SKM-1 (cell line): ENCODE results near the gene IQCM.

Experiments used
- DNase-seq: peaks from one replicate; lab custom pipeline; 2025; ENCODE audit not compliant: unreplicated experiment; lab: John Stamatoyannopoulos, UW

The IQCM gene

DNA sequence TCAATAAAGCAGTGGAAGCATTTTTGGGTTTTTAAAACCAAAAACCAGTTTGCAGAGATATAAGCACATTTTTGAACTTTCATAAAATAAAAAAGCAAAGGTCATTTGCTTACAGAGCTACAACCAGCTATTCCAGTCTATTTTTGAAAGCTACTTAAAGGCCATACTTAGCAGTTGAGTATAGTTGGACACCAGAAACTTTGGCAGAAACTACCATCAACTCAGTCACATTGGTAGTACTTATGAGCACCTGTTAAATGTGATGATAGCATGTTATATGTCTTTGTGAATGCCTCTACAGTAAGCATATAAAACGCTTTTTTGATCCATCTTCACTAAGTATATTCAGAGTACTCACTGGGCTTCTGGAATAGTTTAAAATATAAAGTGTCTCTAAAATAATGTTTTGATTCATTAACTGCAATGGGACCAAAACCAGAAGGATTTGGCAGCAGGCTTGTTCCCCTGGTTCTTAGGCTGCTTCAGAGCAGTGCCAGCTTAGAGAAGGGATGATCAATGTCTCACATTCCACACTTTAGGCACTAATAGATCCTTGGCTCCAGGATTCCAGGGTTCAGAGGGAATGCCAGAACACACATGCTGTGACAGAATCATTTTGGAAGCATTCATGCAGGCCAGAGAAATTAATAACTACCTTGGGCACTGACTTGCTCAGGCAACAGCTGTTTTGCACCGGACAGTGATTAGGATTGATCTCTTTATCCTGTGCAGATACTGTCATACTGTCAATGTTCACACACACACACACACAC, 103.9 kb downstream of the IQCM start:
- DNase-seq, result no peak

DNA sequence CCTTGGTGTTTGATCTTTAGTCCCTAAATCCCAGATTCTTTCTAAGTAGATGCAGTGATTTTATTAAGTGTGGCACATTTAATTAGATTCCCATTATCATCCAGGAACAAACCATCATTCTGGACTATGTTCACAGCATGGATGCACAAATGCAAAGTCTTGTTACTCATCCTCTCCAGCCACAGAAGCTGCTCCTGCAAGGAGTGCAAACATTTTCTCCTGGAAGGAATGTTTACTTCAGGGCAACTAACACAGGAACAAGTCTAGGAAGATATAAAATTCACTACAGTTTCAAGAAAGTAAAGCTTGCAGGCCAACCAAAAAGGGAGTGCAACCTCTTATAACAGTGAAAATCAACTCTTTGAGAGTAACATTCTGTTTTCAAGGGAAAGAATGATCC, 106.0 kb downstream of the IQCM start:
- no peak for DNase-seq

DNA sequence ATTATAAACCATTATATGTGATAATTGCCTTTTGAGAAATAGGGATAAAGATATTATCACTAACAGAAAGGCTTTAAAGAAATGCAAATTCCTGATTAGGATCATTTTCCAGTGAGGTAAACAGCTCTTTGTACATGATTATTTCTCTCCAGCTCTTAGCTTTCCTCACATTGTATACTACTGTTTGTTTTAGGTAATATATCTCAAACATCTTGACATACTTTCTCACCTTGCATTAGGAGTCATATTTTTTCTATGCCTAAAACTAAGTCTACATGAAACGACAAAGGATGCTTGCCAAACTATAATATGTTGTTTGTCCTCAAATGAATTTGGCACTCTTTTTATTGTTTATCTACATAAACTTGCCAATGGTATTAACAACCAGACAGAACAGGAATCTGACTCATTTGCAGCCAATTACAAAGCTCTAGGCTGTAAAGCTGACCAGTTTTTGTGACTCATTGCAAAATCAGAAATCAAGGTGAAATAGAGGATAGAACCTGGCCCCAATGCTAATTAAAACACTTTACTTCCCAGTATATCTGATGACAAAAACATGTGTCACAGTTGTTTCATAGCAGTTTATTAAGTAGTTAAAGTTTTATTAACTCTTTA, 107.0 kb downstream of the IQCM start:
- DNase-seq, result no peak

DNA sequence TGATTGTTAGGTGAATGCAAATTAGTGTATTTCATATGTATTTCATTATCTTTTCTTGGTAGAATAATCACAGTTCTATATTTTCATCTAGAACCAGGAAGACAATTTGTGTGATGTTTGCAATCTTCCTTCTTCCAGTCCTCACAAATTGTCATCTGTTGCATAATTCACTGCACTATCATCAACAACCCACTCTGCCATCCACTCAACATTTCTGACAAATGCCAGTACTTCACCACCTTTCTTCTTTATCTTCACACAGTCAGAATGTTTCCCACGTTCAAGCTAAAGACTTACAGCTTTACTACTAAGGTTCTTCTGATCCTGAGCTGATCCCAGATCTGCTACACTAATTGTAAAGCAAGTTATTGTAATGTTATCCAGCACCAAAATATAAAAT, 107.8 kb downstream of the IQCM start:
- no peak for DNase-seq

DNA sequence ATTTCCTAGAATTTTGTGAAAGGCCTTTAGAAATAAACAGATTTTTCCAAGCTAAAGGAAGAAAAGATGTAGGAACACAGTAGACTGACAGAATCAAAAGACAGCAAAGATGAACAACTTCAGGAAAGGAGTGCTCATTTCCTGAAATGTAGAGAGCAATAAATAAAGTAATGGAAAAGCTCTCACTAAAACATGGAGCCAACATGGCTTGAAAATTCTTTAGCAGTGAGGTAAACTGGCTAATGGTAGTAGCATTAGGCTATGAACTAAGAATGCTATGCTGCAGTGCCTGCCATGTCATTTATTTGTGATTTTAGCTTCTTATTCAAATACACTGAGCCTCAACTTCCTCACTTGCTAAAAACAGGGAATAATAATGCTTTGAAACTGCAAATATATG, 108.7 kb downstream of the IQCM start:
- DNase-seq, result no peak

DNA sequence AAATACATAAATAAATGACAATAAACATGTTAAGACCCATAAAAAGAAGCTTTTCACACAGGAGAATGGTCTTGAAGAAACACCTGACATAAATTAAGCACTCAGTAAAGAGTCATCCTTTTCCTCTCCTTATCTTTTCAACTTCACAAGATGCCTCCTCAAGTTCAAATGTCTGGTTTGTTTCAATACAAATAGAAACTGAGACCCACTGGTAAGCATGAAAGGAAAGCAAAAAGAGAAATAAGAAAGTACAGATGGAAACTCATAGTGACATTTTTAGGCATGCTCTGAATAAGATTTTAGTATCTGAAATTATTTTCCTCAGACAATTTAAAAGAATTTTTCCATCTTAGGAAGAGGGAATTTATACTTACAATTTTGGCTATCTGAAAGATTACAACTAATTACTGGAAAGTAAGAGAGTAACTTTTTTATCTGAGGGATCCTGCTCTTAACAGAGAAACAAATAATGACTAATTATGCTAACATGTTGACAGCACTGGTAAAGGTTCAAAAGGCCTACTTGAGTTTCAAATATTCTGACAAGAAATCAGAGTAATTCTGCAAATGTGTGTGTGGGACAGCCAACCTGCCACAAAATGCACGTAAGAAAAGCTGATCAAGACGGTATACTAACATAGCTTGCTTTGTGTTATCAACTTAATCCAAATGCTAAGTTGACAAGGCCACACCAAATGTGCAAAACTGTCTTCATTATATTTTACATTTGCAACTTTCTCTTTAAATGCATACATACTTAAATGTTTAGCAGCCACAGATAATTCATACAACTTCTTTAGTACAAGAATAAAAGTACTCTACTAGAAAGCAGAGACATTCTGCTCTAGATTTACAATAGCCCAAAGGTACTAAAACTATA, 113.0 kb downstream of the IQCM start:
- no peak for DNase-seq

DNA sequence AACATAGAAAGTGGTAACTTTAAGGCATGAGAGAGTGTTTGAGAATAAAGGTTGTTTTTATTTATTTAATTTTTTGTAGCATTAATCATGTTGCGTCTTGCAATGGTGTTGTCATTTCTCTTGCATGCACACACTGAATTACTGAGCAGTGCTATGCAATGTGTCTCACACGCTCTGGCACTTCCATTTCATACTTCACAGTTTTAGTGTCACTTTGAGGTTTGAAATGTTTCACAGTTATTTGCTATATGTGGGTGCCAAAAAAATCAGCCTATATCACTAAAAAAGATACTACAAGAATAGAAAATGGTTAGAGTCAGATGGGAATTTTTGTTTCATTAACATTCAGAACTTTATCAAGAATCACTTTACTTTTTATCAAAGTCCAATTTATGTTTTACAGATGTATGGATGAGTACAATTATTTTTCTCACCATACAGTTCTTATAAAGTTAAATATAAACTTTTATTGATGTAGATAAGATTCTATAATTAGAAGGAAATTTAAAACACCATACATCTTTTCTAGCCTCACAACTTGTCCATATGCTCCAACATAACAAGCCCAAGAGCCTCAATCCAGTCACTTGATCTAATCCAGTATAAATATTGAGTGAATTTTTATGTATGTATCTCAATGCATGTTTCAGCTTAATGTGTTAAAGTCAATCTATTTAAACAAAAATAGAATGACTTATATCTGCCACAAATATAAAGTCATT, 114.0 kb downstream of the IQCM start:
- DNase-seq, result no peak

DNA sequence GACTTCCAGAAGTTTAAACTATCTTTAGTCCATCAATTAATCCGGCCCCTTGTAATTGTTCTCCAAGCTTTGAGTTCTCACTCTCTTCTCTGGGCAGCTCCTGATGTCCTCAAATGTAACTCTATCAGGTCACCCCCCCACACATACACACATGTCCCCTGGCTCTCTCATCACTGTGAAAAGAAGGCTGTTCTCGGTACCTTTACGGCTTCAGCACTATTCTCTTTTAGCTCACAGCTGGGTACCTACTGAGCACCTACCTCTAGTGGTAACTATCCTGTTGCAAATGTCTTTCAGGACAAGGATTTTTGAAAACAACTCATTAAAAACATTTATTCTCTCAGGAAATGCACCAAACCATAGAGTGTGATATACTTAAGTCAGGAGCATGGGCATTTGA, 115.4 kb downstream of the IQCM start:
- no peak for DNase-seq

DNA sequence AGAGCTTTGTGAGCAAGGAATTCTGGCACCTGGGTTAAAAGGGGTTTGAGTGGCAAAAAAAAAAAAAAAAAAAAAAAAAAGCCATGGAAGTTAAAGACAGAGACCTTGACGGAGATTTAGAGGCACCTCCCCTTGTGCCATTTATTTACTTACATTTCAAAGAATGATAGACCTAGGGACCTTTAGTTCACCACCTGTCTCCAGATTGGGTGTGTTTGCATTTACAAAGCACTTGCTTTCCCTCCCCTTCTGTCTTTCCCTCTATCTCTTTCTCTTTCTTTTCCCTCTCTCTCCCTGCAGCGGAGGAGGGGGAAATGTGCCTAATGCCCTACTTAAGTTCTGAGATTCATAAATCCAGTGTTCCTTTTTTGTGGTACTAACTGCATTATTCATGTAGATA, 116.0 kb downstream of the IQCM start:
- DNase-seq, result no peak

DNA sequence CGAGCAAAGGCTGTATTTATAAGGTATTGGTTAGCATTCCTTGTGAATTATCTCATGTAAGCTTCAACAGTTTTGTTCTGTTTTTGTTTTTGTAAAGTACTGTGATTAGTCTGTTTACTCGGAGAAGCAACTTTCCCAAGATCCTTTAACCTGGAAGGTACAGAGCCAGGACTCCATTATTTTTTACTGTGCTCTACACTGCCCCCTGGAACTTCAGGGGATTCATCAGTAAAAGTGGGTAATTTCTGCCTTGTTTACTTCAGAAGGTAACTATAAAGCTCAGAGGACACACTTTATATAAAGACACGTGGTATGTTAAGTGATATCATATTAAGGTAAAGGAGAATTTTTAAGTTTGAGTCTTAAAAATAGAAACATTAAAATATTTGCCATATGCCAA, 124.9 kb downstream of the IQCM start:
- no peak for DNase-seq

DNA sequence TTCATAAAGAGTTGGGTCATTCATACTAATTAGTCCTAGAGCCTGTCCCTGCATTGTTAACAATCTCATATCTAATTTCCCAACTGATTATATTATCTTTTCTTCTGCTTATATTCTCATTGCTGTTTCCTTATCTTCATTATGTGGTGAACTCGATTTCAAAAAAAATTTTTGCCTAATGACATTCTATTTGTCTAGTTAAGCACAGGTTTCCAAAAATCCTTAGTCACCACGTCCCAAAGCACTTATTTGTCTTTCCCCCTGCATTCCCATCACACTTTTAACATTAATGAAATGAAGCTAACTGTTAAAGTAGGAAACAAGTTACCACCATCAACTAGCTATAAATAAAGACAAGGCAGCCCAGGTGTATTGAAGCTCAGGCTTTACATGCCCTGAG, 131.1 kb downstream of the IQCM start:
- no peak for DNase-seq

DNA sequence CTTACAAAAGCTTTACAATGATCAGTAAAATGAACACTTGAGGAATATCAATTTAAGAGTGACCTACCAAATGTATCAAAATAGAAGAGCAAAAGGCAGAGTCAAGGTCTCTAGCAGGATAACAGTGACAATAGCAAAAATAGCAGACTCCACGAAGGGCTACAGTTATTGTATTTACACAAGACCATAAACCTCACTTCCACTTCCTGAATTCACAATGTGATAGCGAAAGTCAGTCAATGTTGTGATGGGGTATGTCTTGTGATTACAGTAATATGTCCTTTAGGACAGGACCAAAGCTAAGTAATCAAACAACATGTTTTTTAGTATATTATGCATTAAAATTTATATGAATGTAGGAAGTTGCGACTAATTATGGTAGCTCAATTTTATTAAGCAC, 139.6 kb downstream of the IQCM start:
- DNase-seq, result no peak

DNA sequence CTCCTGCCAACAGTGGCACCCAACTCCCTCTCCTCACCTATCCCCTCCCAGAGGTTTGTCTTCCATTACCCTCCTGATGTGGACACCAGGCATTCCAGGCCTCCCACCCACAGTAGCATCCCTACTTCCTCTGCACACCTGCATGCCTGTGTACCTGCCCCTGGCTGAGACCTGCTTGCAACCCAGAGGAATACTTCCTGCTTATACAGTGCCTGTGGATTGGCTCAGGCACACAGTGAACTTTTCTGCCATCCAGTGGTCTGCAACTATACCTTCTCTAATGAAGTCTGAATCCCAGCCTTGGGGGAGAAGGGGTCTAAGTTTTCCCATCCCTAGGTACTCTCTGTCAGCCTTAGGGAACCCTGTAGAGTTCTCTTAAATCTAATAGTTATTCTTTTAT, 169.9 kb downstream of the IQCM start:
- DNase-seq, result no peak

DNA sequence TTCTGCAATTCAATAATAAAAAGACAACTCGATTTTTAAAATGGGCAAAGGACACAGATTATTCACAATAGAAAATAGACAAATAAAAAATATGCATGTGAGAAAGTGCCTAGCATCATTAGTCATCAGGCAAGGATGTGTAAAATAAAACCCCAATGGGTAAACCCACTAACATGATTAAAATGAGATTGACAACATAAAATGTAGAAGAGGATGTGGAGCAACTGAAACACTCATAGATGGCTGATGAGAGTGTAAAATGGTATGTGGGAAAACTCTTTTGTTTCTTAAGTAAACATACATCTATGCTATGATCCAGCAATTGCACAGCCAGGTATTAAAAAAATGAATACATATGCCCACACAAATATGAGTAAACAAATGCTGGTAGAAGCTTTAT, 177.6 kb downstream of the IQCM start:
- DNase-seq, result no peak

DNA sequence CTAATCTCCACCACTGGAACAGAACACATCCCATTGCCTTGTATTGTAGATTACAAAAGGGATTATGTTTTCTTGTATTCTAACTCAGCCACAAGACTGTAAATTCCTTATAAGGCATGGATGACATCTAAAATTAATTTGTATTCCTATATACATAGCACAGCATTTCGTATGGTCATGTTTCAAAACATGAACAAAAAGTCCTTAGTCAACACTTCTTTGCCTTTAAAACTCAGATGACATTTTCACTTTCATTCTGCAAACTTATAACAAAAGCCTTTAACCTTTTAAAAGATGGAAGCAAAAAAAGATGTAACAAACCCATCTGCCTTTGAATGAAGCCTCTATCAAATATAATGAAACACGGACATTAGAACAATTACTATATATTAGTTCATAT, 181.3 kb downstream of the IQCM start:
- no peak for DNase-seq

DNA sequence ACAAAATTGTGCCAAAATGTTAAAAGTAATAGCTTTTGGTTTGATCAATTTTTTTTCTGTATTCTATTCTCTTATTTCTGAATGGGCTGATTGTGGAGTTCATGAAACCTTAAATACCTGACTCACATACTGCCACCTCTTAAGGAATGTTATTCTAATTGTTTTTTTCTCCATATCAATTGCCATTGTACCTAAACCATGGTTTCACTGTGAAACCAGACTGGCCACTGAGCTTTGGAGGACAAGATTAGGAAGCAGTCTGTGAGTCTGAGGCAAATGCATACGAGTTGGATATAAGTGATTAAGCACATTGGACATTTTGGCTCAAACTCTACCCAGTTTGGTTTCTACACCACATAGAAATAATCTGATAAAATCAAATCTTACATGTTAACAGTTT, 184.0 kb downstream of the IQCM start:
- no peak for DNase-seq

DNA sequence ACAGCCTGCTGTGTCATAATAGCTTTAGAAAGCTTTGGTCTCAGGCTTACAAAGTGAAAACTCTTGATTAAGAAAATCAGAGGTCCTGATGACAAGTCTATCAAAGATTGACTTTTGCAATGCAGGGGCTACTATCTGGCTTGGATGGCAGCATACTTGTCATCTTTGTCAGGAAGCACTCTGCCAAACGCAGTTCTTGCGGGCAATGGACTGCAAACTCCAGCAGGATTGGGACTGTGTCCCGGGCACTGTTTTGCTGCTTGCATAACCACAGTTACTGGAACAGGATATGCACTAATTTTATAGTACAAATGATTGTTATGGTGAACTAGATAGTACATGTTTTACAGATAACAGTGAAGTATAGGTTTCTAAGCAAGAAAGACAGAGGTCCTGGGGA, 185.6 kb downstream of the IQCM start:
- no peak for DNase-seq

DNA sequence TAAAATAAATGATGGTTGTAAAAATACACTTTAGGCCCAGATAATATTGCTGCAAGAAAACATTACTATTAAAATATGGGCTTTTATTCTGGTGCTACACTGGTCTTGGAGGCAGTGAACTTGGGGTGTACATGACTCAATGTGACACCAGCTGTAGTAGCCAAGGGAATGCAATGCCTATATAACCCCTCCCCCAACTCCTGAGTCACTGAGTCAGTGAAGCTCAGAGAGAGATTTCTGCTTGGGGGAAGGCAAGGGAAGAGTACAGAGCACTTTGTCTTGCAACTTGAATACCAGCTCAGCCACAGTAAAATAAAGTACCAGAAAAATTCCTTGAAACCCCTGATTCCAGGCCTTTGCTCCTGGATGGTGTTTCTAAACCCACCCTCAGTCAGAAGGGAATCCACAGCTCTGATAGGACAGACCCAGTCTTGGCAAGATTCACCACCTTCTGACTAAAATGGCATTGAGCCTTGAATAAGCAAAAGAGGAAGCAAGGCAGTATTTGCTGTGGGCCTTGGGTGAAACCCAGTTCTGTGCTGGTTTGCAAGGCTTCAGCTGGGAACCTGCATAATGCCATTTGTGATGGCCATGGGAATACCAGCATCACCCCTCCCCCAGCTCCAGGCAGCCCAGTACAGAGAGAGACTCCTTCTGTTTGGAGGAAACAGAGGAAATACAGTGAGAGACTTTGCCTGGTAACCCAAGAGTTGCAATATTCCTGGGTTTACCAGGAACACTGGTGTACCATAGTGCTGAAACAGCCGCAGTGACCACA, 209.9 kb downstream of the IQCM start:
- DNase-seq, result no peak

DNA sequence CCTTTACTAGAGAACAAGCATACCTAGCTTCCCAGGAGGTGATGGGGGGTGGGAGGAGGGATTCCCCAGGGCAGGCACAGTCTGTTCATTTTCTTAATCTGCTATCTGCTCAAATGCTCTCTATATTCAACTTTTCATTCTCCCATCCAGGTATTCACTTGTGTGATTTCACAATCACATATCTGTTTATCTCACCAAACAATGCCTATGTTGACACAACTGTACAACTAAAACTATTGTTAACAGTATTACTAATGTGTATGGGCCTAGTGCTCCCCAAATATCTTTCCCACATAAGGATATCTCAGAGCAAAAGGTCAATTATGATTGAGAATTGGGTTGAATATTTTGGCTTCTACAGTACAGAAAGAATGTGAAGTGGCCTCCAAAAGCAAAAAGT, 210.8 kb downstream of the IQCM start:
- DNase-seq, result no peak

DNA sequence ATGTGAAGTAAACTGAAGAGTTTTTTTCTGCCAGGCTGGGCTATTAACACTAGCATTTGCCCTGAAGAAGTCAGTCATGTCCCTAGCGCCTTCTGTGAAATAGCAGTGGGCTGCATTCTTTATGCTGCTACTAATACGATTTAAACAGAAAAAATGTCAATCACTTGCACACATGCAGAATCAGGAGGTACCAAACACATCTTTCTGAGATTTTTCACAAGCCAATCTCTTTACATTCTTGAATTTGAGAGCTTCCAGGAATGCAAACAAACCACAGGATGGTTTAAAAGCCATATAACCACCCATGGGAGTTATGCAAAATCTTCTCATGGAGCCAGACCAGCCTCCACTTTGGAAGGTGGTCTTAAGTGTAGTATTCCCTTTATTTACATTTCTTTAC, 220.1 kb downstream of the IQCM start:
- no peak for DNase-seq

DNA sequence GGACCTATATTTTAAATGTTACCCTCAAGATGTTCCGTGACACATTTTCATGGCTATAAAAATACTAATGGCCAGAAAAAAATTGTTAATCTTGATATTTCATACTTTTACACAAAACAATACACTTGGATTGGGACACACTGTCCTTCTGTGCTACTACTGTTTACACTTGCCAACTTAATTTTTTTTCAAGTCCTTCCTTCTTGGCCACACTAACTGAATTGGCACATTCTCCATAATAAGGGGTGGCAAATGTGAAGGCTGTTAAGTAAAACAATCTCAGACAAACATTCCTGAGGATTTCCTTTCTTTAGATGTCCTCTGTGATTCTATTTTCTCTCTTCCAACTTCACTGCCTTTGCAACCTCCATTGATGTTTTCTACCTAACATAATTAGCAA, 225.8 kb downstream of the IQCM start:
- no peak for DNase-seq
